ENCODE results near the gene SH3BP4. TPM values are rescaled to one million over a fixed set of nuclear protein-coding genes. Genes with fewer than 3 reads are reported as not detected.

Gene SH3BP4
- total RNA-seq, 1 donor from 2014 or later = 115 TPM

GRCh38 chr2:234998404-234999211 is 46.8 kb downstream of the SH3BP4 start:
- no peak for DNase-seq (ENCODE audit: low read depth)
- H3K27me3 ChIP-seq (ENCODE audit: control insufficient read depth, insufficient read depth, low read length) = no peaks in the 10 kb centered on the region
- peaks cover 3% of the 10 kb centered on the region for H3K36me3 ChIP-seq (ENCODE audit: control insufficient read depth, insufficient read depth, low read length)
- TF ChIP-seq CTCF (IDR thresholded peaks at IDR 0.05; ENCODE audit: insufficient read depth, low read length, poor library complexity, severe bottlenecking) = no peak
- H3K4me3 ChIP-seq (ENCODE audit: low read depth, low read length) = no peak overlapping the region

- Histone ChIP-seq H3K4me3 (ENCODE audit: low read depth, low read length) (no peak overlapping the region), H3K36me3 (ENCODE audit: control insufficient read depth, insufficient read depth, low read length) (peaks cover 3% of the 10 kb centered on the region), H3K27me3 (ENCODE audit: control insufficient read depth, insufficient read depth, low read length) (no peaks in the 10 kb centered on the region)
- TF ChIP-seq CTCF (IDR thresholded peaks at IDR 0.05; ENCODE audit: insufficient read depth, low read length, poor library complexity, severe bottlenecking) = no peak
- no peak for DNase-seq (ENCODE audit: low read depth)
Measured at GRCh38 chr2:234999740-235000425, 48.1 kb downstream of the SH3BP4 start.

- no peak overlapping the region for H3K4me3 ChIP-seq (ENCODE audit: low read depth, low read length)
- TF ChIP-seq CTCF (IDR thresholded peaks at IDR 0.05; ENCODE audit: insufficient read depth, low read length, poor library complexity, severe bottlenecking) = no peak
- no peaks in the 10 kb centered on the region for H3K27me3 ChIP-seq (ENCODE audit: control insufficient read depth, insufficient read depth, low read length)
- H3K36me3 ChIP-seq (ENCODE audit: control insufficient read depth, insufficient read depth, low read length) = no peaks in the 10 kb centered on the region
- DNase-seq (ENCODE audit: low read depth) = no peak
Measured at GRCh38 chr2:235000426-235001236, 48.8 kb downstream of the SH3BP4 start.

GRCh38 chr2:235001237-235002133 is 49.7 kb downstream of the SH3BP4 start:
- DNase-seq (ENCODE audit: low read depth) = no peak
- Histone ChIP-seq H3K27me3 (ENCODE audit: control insufficient read depth, insufficient read depth, low read length) (no peaks in the 10 kb centered on the region), H3K4me3 (ENCODE audit: low read depth, low read length) (no peak overlapping the region), H3K36me3 (ENCODE audit: control insufficient read depth, insufficient read depth, low read length) (no peaks in the 10 kb centered on the region)
- no peak for TF ChIP-seq CTCF (IDR thresholded peaks at IDR 0.05; ENCODE audit: insufficient read depth, low read length, poor library complexity, severe bottlenecking)
